Rectal smooth muscle tissue (tissue), 1 donor: Measurements from ENCODE around the gene JUP.
A peak's percentile ranks its signal among the peaks of the same experiment; 100 is the strongest.

Experiments used
- H3K27ac ChIP-seq: one replicate; pipeline ENCODE4 v1.7.0; 2013; ENCODE audit warnings: low read depth, low read length, inconsistent platforms
- H3K27me3 ChIP-seq: one replicate; pipeline ENCODE4 v1.7.0; 2013; ENCODE audit warnings: low read length; ENCODE audit not compliant: control insufficient read depth, insufficient read depth
- H3K36me3 ChIP-seq: one replicate; pipeline ENCODE4 v1.7.0; 2013; ENCODE audit warnings: low read length; ENCODE audit not compliant: control insufficient read depth, insufficient read depth
- H3K4me1 ChIP-seq: one replicate; pipeline ENCODE4 v1.7.0; 2013; ENCODE audit warnings: low read length; ENCODE audit not compliant: control insufficient read depth, insufficient read depth
- H3K4me3 ChIP-seq: one replicate; pipeline ENCODE4 v1.7.0; 2013; ENCODE audit warnings: low read length
- H3K9ac ChIP-seq: one replicate; pipeline ENCODE4 v1.7.0; 2013; ENCODE audit warnings: low read length

JUP gene

GRCh38 chr17:41772586-41773189 lies 13.8 kb downstream of the JUP start:
- Histone ChIP-seq H3K27me3 (no peaks in the 10 kb centered on the region), H3K4me1 (no peaks in the 10 kb centered on the region), H3K27ac (peak overlapping the region; percentile 17), H3K4me3 (no peak overlapping the region), H3K9ac (no peak overlapping the region), H3K36me3 (peaks cover 20% of the 10 kb centered on the region)

- H3K27me3 ChIP-seq = no peaks in the 10 kb centered on the region
- H3K4me3 ChIP-seq = no peak overlapping the region
- H3K36me3 ChIP-seq = peaks cover 24% of the 10 kb centered on the region
- no peak overlapping the region for H3K9ac ChIP-seq
- no peak overlapping the region for H3K27ac ChIP-seq
- H3K4me1 ChIP-seq = no peaks in the 10 kb centered on the region
Measured at GRCh38 chr17:41772218-41772585, 14.3 kb downstream of the JUP start.

GRCh38 chr17:41771389-41772206 lies 14.9 kb downstream of the JUP start:
- Histone ChIP-seq H3K36me3 (peaks cover 24% of the 10 kb centered on the region), H3K9ac (no peak overlapping the region), H3K4me3 (no peak overlapping the region), H3K27me3 (no peaks in the 10 kb centered on the region), H3K27ac (no peak overlapping the region), H3K4me1 (no peaks in the 10 kb centered on the region)

- H3K9ac ChIP-seq = no peak overlapping the region
- H3K4me3 ChIP-seq = no peak overlapping the region
- no peaks in the 10 kb centered on the region for H3K27me3 ChIP-seq
- peaks cover 24% of the 10 kb centered on the region for H3K36me3 ChIP-seq
- H3K27ac ChIP-seq = no peak overlapping the region
- no peaks in the 10 kb centered on the region for H3K4me1 ChIP-seq
Measured at GRCh38 chr17:41769985-41770384, 16.5 kb downstream of the JUP start.

- Histone ChIP-seq H3K36me3 (peaks cover 29% of the 10 kb centered on the region), H3K27ac (no peak overlapping the region), H3K4me1 (no peaks in the 10 kb centered on the region), H3K9ac (no peak overlapping the region), H3K4me3 (no peak overlapping the region), H3K27me3 (no peaks in the 10 kb centered on the region)
Measured at GRCh38 chr17:41769346-41769862, 17.1 kb downstream of the JUP start.

GRCh38 chr17:41768682-41769288 lies 17.7 kb downstream of the JUP start:
- Histone ChIP-seq H3K4me1 (no peaks in the 10 kb centered on the region), H3K27ac (no peak overlapping the region), H3K9ac (no peak overlapping the region), H3K36me3 (peaks cover 32% of the 10 kb centered on the region), H3K4me3 (no peak overlapping the region), H3K27me3 (no peaks in the 10 kb centered on the region)

- H3K9ac ChIP-seq = no peak overlapping the region
- peaks cover 45% of the 10 kb centered on the region for H3K36me3 ChIP-seq
- no peak overlapping the region for H3K4me3 ChIP-seq
- H3K4me1 ChIP-seq = no peaks in the 10 kb centered on the region
- H3K27me3 ChIP-seq = no peaks in the 10 kb centered on the region
- H3K27ac ChIP-seq = no peak overlapping the region
Measured at GRCh38 chr17:41767324-41768042, 19.0 kb downstream of the JUP start.

GRCh38 chr17:41766135-41766534 lies 20.4 kb downstream of the JUP start:
- no peak overlapping the region for H3K9ac ChIP-seq
- H3K4me1 ChIP-seq = no peaks in the 10 kb centered on the region
- no peak overlapping the region for H3K4me3 ChIP-seq
- H3K27me3 ChIP-seq = no peaks in the 10 kb centered on the region
- peaks cover 42% of the 10 kb centered on the region for H3K36me3 ChIP-seq
- H3K27ac ChIP-seq = no peak overlapping the region

GRCh38 chr17:41763327-41763726 lies 23.2 kb downstream of the JUP start:
- H3K27ac ChIP-seq = no peak overlapping the region

GRCh38 chr17:41762841-41763240 lies 23.7 kb downstream of the JUP start:
- no peak overlapping the region for H3K9ac ChIP-seq
- H3K4me3 ChIP-seq = no peak overlapping the region
- no peaks in the 10 kb centered on the region for H3K27me3 ChIP-seq
- H3K4me1 ChIP-seq = no peaks in the 10 kb centered on the region
- H3K27ac ChIP-seq = no peak overlapping the region
- peaks cover 38% of the 10 kb centered on the region for H3K36me3 ChIP-seq

More at GRCh38 chr17:41763327-41763726, 23.2 kb downstream of the JUP start:
- no peak overlapping the region for H3K4me3 ChIP-seq
- H3K36me3 ChIP-seq = peaks cover 34% of the 10 kb centered on the region
- H3K27me3 ChIP-seq = no peaks in the 10 kb centered on the region
- no peaks in the 10 kb centered on the region for H3K4me1 ChIP-seq
- H3K9ac ChIP-seq = no peak overlapping the region

- no peak overlapping the region for H3K4me3 ChIP-seq
- H3K9ac ChIP-seq = no peak overlapping the region
- H3K36me3 ChIP-seq = peaks cover 37% of the 10 kb centered on the region
- H3K27ac ChIP-seq = no peak overlapping the region
- H3K4me1 ChIP-seq = no peaks in the 10 kb centered on the region
- no peaks in the 10 kb centered on the region for H3K27me3 ChIP-seq
Measured at GRCh38 chr17:41762391-41762790, 24.1 kb downstream of the JUP start.

- H3K4me3 ChIP-seq = no peak overlapping the region
- H3K36me3 ChIP-seq = peaks cover 38% of the 10 kb centered on the region
- no peak overlapping the region for H3K27ac ChIP-seq
- H3K4me1 ChIP-seq = no peaks in the 10 kb centered on the region
- H3K27me3 ChIP-seq = no peaks in the 10 kb centered on the region
- H3K9ac ChIP-seq = no peak overlapping the region
Measured at GRCh38 chr17:41760878-41761277, 25.6 kb downstream of the JUP start.
